ENCODE measurements around the gene ZP2. TPM values are rescaled to one million over a fixed set of nuclear protein-coding genes. Genes with fewer than 3 reads are reported as not detected.

ZP2 gene
- total RNA-seq, 1 experiment from 2014 or later: not detected

DNA sequence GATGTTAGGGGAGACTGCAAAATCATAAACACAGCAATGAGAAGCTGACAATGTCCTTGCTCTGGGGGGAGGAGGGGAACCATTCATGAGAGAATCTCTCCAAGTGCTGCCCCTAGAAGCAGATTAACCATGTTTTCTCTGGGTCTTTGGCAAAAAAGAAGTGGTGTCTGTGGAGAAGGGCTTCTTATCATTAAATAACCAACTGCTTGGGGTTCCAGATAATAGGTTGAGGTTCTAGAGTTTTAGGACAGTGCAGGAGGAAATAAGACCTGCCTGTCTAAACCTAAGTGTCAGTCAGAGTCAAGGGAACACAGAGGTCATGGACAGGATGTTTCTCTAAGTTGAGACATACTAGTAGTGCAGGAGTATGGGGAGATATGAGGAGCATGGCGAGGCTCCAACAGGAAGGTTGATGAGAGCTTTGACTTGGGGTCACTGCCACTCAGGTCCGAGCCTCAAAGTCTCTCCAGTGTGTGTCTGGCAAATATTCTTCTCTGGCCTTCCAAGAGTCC, 17.0 kb upstream of the ZP2 start:
- Histone ChIP-seq H4K20me1 (ENCODE audit: insufficient read depth) (no peaks in the 10 kb centered on the region), H3K27me3 (ENCODE audit: insufficient read depth, low read length) (peaks cover 14% of the 10 kb centered on the region), H3K9ac (ENCODE audit: low read length) (no peak overlapping the region), H3K79me2 (ENCODE audit: insufficient read depth, low read length) (no peaks in the 10 kb centered on the region), H3K9me2 (ENCODE audit: insufficient read depth) (no peaks in the 10 kb centered on the region), H2AFZ (ENCODE audit: low read depth, low read length, poor library complexity, severe bottlenecking) (no peak overlapping the region), H3K4me1 (ENCODE audit: control insufficient read depth in 1 of 2, insufficient read depth in 2 of 2, low read length in 2 of 2) (no peaks in the 10 kb centered on the region), H3K4me2 (ENCODE audit: low read length) (no peak overlapping the region), H3K9me3 (ENCODE audit: control insufficient read depth in 1 of 2, insufficient read depth in 1 of 2, low read depth in 1 of 2, low read length in 2 of 2) (no peaks in the 10 kb centered on the region), H3K4me3 (replicated peaks in 1 of 2; ENCODE audit: low read depth in 1 of 2, low read length in 2 of 2) (no peak overlapping the region), H3K36me3 (ENCODE audit: control insufficient read depth in 1 of 2, insufficient read depth in 2 of 2, low read length in 2 of 2) (no peaks in the 10 kb centered on the region), H3K27ac (ENCODE audit: low read depth, low read length) (no peak overlapping the region)
- POLR2A ChIA-PET: no interaction called here
- TF ChIP-seq SIN3A (IDR thresholded peaks at IDR 0.05; ENCODE audit: low read depth) (no peak), REST (IDR thresholded peaks at IDR 0.05; ENCODE audit: low read depth) (no peak), ZNF274 (IDR thresholded peaks at IDR 0.05; ENCODE audit: low read depth, low read length) (no peak), POLR2AphosphoS5 (IDR thresholded peaks at IDR 0.05; ENCODE audit: low read depth, low read length) (no peak), ELF1 (IDR thresholded peaks at IDR 0.05; ENCODE audit: borderline replicate concordance, low read depth) (no peak), RAD21 (IDR thresholded peaks at IDR 0.05; ENCODE audit: low read depth) (no peak)
- RAD21 ChIA-PET (ENCODE audit: low non-redundant PET in 1 of 2, low total read pairs in 2 of 2, uncharacterized antibody in 2 of 2, unreplicated experiment in 2 of 2): no interaction called here
- CTCF ChIA-PET: no interaction called here
- BruUV-seq (replicated peaks): no TSS peak
- intact Hi-C loops (cut with micrococcal nuclease): no loop called here
- DNase-seq (ENCODE audit: low read depth, low spot score) (no peak), ATAC-seq (no peak)

GRCh38 chr16:21227866-21228265, 16.5 kb upstream of the ZP2 start:
- no peak overlapping the region for H3K4me3 ChIP-seq (replicated peaks in 1 of 2; ENCODE audit: low read depth in 1 of 2, low read length in 2 of 2)
- H4K20me1 ChIP-seq (ENCODE audit: insufficient read depth): no peaks in the 10 kb centered on the region
- ATAC-seq: no peak
- POLR2A ChIA-PET: no interaction called here
- no peak overlapping the region for H2AFZ ChIP-seq (ENCODE audit: low read depth, low read length, poor library complexity, severe bottlenecking)
- H3K79me2 ChIP-seq (ENCODE audit: insufficient read depth, low read length): no peaks in the 10 kb centered on the region
- RAD21 ChIA-PET (ENCODE audit: low non-redundant PET in 1 of 2, low total read pairs in 2 of 2, uncharacterized antibody in 2 of 2, unreplicated experiment in 2 of 2): no interaction called here
- H3K27me3 ChIP-seq (ENCODE audit: insufficient read depth, low read length): peaks cover 14% of the 10 kb centered on the region
- H3K9me3 ChIP-seq (ENCODE audit: control insufficient read depth in 1 of 2, insufficient read depth in 1 of 2, low read depth in 1 of 2, low read length in 2 of 2): no peaks in the 10 kb centered on the region
- no peaks in the 10 kb centered on the region for H3K4me1 ChIP-seq (ENCODE audit: control insufficient read depth in 1 of 2, insufficient read depth in 2 of 2, low read length in 2 of 2)
- H3K9me2 ChIP-seq (ENCODE audit: insufficient read depth): no peaks in the 10 kb centered on the region
- H3K27ac ChIP-seq (ENCODE audit: low read depth, low read length): no peak overlapping the region
- DNase-seq (ENCODE audit: low read depth, low spot score): no peak
- no peak overlapping the region for H3K4me2 ChIP-seq (ENCODE audit: low read length)
- no TSS peak for BruUV-seq (replicated peaks)
- no peaks in the 10 kb centered on the region for H3K36me3 ChIP-seq (ENCODE audit: control insufficient read depth in 1 of 2, insufficient read depth in 2 of 2, low read length in 2 of 2)
- CTCF ChIA-PET: no interaction called here
- intact Hi-C loops (cut with micrococcal nuclease): no loop called here
- H3K9ac ChIP-seq (ENCODE audit: low read length): no peak overlapping the region
- TF ChIP-seq TCF7L2 (IDR thresholded peaks at IDR 0.05; ENCODE audit: borderline replicate concordance, extremely low read depth, insufficient read depth, insufficient read length) (no peak), FOSL1 (IDR thresholded peaks at IDR 0.05; ENCODE audit: low read depth) (no peak), SP1 (IDR thresholded peaks at IDR 0.05; ENCODE audit: low read depth) (no peak), POLR2A (IDR thresholded peaks at IDR 0.05; ENCODE audit: borderline replicate concordance, extremely low read depth, insufficient read depth, insufficient read length) (no peak), REST (IDR thresholded peaks at IDR 0.05; ENCODE audit: low read depth) (no peak), SRF (IDR thresholded peaks at IDR 0.05; ENCODE audit: low read depth) (no peak), EGR1 (IDR thresholded peaks at IDR 0.05; ENCODE audit: low read depth) (no peak), CBX3 (IDR thresholded peaks at IDR 0.05; ENCODE audit: low read depth) (no peak)

Measured in HCT116 (cell line).